Uterus (tissue), 2 donors: ENCODE results near the gene GRK6.

Experiments
- POLR2A ChIP-seq, 2 donors: fragments of 450-650 bp; IDR thresholded peaks; one replicate each; pipeline ENCODE4 v1.6.1; 2016; ENCODE audit warnings: antibody characterized with exemption in 2 of 2, mild to moderate bottlenecking in 1 of 2, moderate library complexity in 1 of 2
- TF ChIP-seq, protein P1 (sequence below), 4 experiments: fragments of 200-600 bp in 2 of 4; fragments of 450-650 bp in 2 of 4; sonication (generic) in 2 of 4; IDR thresholded peaks; one replicate each; pipeline ENCODE4 v1.5.1; 2016 to 2019; ENCODE audit warnings: antibody characterized with exemption in 4 of 4, mild to moderate bottlenecking in 2 of 4, moderate library complexity in 1 of 4

DNA sequence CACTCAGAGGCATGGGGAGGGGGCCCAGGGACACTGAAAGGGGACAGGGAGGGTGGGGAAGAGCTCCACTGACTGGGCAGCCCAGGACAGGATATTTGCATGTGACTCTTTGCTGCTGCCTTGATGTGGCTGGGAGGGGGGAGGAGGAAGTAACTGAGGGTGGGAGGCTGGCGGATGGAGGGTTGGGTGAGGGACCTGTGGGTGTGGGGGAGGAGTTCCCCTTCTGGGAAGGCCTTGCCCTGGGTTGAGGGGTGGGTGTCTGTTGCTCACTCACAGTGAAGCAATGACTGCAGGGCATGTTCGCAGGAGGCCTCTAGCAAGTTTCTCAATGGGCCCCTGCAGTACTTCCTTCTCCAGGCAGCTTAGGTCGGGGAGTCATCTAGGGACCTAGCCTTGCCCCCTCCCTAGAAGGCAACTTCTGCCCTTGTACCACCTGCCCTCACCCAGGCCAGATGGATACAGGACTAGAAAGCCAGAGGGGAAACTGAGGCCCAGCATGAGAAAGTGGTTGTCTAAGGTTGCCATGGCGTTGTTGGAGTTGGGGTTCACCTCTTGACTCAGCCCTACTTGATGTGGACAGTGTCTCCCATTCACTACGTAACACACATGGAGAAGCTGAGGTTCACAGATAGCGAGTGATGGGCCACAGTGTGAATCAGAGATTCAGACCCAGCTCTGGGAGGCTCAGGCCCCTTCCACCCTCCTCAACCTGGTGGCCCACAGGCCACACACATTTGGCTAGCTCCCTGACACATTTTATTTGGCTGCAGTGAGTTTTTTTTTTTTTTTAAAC lies 3.0 kb downstream of the GRK6 start:
- TF ChIP-seq, protein P1, sequence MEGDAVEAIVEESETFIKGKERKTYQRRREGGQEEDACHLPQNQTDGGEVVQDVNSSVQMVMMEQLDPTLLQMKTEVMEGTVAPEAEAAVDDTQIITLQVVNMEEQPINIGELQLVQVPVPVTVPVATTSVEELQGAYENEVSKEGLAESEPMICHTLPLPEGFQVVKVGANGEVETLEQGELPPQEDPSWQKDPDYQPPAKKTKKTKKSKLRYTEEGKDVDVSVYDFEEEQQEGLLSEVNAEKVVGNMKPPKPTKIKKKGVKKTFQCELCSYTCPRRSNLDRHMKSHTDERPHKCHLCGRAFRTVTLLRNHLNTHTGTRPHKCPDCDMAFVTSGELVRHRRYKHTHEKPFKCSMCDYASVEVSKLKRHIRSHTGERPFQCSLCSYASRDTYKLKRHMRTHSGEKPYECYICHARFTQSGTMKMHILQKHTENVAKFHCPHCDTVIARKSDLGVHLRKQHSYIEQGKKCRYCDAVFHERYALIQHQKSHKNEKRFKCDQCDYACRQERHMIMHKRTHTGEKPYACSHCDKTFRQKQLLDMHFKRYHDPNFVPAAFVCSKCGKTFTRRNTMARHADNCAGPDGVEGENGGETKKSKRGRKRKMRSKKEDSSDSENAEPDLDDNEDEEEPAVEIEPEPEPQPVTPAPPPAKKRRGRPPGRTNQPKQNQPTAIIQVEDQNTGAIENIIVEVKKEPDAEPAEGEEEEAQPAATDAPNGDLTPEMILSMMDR (IDR thresholded peaks at IDR 0.05) = no peak
- no peak for TF ChIP-seq POLR2A (IDR thresholded peaks at IDR 0.05)
